SK-N-SH treated with all-trans-retinoic acid at 6 μM for 48 hours (cell line): Measurements from ENCODE around the gene FLRT3.

Source experiments
- ARNTL ChIP-seq: fragments of 450-650 bp; formaldehyde crosslinking; IDR thresholded peaks from 2 replicates; pipeline ENCODE4 v1.5.0; 2020; ENCODE audit warnings: low read depth, mild to moderate bottlenecking, moderate library complexity, borderline replicate concordance
- BACH2 ChIP-seq: fragments of 250-450 bp; sonication (Bioruptor Pico); IDR thresholded peaks from 2 replicates; pipeline ENCODE4 v1.9.0; 2021; ENCODE audit warnings: mild to moderate bottlenecking, borderline replicate concordance
- CREB5 ChIP-seq: fragments of 250-450 bp; sonication (Bioruptor Pico); IDR thresholded peaks from 2 replicates; pipeline ENCODE4 v1.5.1; 2020; ENCODE audit warnings: low read depth, mild to moderate bottlenecking, moderate library complexity
- CSDC2 ChIP-seq: fragments of 250-450 bp; sonication (Bioruptor Pico); IDR thresholded peaks from 2 replicates; pipeline ENCODE4 v1.5.0; 2020; ENCODE audit warnings: mild to moderate bottlenecking, moderate library complexity
- CSRNP3 ChIP-seq: fragments of 250-450 bp; sonication (Bioruptor Pico); IDR thresholded peaks from 2 replicates; pipeline ENCODE4 v1.5.1; 2021; ENCODE audit warnings: mild to moderate bottlenecking, moderate library complexity
- GLIS3 ChIP-seq: fragments of 250-450 bp; sonication (Bioruptor Pico); IDR thresholded peaks from 2 replicates; pipeline ENCODE4 v1.5.0; 2020; ENCODE audit warnings: mild to moderate bottlenecking, moderate library complexity
- SNAI2 ChIP-seq: fragments of 250-450 bp; sonication (Bioruptor Pico); IDR thresholded peaks from 2 replicates; pipeline ENCODE4 v1.5.0; 2020; ENCODE audit warnings: mild to moderate bottlenecking, moderate library complexity
- TCF4 ChIP-seq: fragments of 250-450 bp; sonication (Bioruptor Pico); IDR thresholded peaks from 2 replicates; pipeline ENCODE4 v1.8.0; 2021; ENCODE audit warnings: mild to moderate bottlenecking, moderate library complexity, borderline replicate concordance
- TOX ChIP-seq: fragments of 250-450 bp; sonication (Bioruptor Pico); IDR thresholded peaks from 2 replicates; pipeline ENCODE4 v1.8.0; 2021; ENCODE audit warnings: mild to moderate bottlenecking, moderate library complexity, borderline replicate concordance
- ZFP30 ChIP-seq: fragments of 450-650 bp; formaldehyde crosslinking; IDR thresholded peaks from 2 replicates; pipeline ENCODE4 v1.5.0; 2022; ENCODE audit warnings: mild to moderate bottlenecking, moderate library complexity
- TF ChIP-seq, protein P1 (sequence below): fragments of 250-450 bp; sonication (Bioruptor Pico); IDR thresholded peaks from 2 replicates; pipeline ENCODE4 v1.8.0; 2020; ENCODE audit warnings: mild to moderate bottlenecking, moderate library complexity, borderline replicate concordance

DNA sequence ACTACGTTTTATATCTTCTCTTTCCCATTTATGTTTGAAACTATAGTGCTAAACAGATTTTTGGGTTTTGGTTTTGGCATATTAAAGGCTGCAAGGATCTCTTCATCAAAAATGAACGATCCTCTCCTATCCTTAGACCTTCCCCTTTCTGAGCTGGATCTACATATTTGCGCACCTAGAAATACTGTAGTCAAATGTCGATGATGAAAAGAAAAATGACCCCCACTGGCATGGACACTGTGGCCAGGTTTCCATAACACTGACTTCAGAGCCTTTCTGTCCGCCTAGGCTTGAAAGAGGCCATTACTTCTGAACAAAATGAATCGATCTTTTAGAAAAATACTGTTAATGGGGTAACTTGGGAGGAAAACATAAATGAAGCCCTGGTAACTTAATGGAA is 5.8 kb downstream of the FLRT3 start:
- TF ChIP-seq ZFP30 (CRISPR knock-in tag) (no peak), BACH2 (CRISPR knock-in tag) (no peak), TCF4 (CRISPR knock-in tag) (no peak), ARNTL (CRISPR knock-in tag) (no peak), GLIS3 (CRISPR knock-in tag) (no peak), SNAI2 (CRISPR knock-in tag) (no peak), CREB5 (no peak), TOX (no peak), CSRNP3 (CRISPR knock-in tag) (no peak), CSDC2 (CRISPR knock-in tag) (no peak)
- TF ChIP-seq, protein P1, sequence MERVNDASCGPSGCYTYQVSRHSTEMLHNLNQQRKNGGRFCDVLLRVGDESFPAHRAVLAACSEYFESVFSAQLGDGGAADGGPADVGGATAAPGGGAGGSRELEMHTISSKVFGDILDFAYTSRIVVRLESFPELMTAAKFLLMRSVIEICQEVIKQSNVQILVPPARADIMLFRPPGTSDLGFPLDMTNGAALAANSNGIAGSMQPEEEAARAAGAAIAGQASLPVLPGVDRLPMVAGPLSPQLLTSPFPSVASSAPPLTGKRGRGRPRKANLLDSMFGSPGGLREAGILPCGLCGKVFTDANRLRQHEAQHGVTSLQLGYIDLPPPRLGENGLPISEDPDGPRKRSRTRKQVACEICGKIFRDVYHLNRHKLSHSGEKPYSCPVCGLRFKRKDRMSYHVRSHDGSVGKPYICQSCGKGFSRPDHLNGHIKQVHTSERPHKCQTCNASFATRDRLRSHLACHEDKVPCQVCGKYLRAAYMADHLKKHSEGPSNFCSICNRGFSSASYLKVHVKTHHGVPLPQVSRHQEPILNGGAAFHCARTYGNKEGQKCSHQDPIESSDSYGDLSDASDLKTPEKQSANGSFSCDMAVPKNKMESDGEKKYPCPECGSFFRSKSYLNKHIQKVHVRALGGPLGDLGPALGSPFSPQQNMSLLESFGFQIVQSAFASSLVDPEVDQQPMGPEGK = no peak
